Activated T-cell treated with anti-CD3 and anti-CD28 coated beads for 24 hours (primary cell): ENCODE measurements around the gene C22orf39.

Source experiments
- DNase-seq: peaks from one replicate; pipeline ENCODE4 v3.0.0-alpha.2; 2020; ENCODE audit warnings: low read depth

The C22orf39 gene

DNA sequence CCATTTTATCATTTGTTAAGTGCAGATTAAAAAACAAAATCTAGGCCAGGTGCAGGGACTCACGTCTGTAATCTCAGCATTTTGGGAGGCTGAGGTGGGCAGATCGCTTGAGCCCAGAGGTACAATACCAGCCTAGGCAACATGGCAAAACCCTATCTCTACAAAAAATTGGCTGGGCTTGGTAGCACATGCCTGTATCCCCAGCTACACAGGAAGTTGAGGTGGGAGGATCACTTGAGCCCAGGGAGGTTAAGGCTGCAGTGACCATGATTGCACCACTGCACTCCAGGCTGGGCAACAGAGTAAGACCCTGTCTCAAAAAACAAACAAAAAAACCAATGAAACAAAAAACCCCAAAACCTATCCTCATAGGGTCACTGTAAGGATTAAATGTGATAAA lies 48.9 kb downstream of the C22orf39 start:
- no peak for DNase-seq

DNA sequence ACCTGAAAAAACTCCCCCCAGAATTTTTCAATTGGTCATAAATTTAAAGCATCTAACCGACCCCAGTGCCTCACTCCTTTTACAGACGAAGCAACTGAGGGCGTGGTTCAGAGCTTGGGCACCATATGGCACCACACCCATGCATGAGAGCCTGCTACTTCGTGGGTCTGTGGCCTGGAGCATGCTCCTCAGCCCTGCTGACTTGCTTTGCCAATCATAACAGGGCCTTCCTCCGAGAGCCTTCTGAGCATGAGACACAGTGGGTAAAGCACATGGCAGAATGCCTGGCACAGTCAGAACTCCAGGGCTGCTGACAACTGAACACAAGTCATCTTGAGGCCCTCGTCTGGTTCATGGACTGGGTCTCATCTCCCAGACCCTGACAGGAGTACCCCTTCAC lies 49.3 kb downstream of the C22orf39 start:
- DNase-seq: no peak

DNA sequence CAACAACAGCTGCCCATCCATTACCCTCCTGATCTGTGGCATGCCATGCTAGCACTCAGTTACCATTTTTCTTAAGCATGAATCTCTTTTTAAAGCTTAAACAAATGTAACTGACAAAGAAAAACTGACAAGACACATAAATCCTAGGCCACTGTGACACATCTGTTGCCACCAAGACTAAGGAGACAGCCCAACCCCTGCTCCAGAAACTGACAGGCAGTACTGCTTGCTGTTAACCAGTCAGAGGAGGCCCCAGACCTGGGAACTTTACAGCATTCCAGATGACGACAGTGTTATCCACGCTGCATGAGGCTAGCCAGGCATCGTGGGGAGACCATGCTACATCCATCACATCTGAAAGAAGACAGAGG lies 49.8 kb downstream of the C22orf39 start:
- no peak for DNase-seq

DNA sequence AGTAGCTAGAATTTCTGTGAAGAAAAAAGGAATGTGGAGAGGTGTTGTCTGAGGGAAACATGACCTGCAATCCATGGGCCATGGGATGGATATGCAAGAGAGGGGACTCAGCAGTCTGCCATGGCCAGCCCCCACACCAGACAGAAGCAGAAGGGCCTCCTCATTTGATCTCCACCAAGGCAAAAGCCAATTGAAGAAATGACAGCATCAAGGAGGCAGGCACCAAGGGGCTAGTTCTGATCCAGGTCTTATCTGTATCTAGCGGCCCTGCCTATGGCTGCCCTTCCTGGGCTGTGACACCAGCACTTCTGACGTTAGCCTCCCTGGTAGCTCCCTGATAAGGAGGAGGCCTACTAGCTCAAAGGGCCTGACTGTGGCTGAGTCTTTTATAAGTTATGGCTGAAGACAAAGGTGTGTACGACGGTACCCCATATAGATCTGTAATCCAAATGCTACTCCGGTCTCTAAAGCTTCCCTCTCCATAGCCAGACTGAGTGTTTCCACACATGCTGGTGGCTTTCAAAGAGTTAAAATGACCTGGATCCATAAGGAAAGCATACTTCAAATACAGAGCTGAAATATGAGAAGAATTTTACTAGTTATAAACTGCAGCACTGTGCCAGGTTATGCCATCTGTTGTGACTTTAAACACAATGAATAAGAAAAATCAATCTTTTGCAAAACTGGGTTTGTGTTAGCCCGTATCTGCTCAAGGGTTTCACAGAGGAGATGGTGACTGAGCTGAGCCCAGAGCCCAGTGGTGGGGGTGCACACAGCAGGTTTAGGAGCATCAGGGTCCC lies 50.4 kb downstream of the C22orf39 start:
- no peak for DNase-seq

DNA sequence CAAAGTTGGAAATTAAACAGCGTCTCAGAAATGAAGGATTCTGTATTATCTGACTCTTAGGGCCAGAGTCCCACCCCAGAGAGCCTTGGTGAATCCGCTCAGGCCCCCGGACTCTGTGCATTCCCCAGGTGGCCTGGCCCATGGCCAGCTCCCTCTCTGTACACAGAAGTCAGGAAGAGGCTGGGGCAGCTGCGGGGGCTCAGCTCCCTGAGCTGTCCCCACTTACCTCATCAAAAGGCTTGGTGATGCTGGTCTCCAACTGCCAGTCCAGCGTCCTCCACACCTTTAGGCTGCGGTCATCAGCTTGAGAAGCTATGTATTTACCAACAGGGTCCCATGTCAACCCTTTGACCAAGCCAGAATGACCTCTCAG lies 51.0 kb downstream of the C22orf39 start:
- DNase-seq: no peak

DNA sequence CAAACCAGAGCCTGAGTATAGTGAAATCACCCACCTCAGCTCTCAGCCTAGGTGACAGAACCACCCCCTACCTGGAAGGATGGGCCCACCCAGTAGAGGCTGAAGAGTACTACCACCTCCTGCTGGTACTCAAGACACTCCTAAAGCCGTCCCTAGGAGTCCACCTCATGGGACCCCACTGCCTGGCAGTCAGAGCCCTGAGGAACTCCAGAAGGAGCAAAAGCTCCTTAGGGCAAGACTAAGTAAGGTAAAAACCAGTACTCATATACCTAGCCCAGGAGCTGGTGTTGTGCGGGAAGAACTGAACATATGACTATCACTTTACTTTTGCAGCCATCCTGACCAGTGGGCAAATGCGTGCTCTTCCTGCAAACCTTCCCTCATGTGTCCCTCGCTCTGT lies 52.2 kb downstream of the C22orf39 start:
- DNase-seq: no peak

DNA sequence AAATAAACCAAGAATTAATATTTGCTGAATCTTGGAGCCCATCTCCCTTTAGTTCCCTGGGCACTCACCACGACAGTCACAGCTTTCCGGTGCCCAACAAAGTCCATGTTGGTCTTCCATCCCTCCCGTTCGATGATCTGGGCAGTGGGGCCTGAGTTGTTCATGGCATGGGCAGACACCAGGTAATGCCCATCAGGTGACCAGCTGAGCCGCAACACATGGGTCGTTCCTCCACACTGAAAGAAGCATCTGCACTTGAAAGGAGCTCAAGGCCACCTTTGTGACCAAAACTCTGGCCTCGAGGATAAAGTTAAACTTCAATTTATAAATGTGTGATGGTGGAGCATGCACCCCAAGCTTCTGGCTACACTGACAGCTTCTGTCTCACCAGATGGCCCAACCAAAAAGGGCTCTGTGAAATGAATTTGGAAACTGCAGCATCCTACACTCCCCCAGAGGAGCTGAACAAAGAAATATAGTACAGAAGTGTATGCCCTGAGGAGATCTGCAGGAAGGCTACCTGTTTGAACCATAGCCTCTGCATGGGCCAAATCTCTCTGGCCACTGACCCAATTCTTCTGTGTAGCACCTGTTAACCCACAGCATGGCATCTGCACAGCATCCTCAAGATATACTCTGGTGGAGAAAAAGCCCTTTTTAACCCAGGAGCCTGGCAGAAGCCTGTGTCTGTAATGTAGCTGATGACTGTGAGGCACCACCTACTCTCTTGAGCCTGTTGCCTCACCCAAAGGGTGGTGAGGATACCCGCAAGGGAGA lies 53.0 kb downstream of the C22orf39 start:
- no peak for DNase-seq

DNA sequence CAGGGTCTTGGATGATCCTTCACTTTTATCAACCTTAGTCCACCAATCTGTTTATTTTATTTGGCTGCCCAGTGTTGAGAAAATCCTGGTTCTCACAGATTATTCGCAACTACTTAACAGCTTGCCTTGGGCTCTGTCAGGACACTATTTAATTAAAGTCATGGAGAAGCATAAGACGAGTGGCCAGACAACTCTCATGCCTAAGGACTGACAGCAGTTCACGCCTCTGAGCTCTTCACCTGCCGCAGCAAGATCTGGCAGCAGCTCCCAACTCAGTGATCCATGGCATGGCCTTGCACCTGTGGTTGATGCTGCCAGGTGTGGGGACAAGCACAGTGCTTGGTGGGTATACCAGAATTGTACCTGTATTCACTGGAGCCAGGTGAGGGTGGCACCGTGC lies 53.8 kb downstream of the C22orf39 start:
- DNase-seq: no peak
